Stimulated activated CD4-positive, alpha-beta T cell treated with anti-CD3 and anti-CD28 coated beads, TNF-alpha, amount 100 ng/mL, for 24 hours (primary cell): ENCODE data around the gene INTS4.
"Not testable (repeated sequence)": the region's sequence is repeated elsewhere in the genome, so short reads cannot be mapped to it uniquely, and the experiment has no call there.

Source experiments
- DNase-seq, 3 experiments: peaks; one replicate each; pipeline ENCODE4 v3.0.0-alpha.2; 2020; ENCODE audit warnings: low read depth in 3 of 3

The INTS4 gene

DNA sequence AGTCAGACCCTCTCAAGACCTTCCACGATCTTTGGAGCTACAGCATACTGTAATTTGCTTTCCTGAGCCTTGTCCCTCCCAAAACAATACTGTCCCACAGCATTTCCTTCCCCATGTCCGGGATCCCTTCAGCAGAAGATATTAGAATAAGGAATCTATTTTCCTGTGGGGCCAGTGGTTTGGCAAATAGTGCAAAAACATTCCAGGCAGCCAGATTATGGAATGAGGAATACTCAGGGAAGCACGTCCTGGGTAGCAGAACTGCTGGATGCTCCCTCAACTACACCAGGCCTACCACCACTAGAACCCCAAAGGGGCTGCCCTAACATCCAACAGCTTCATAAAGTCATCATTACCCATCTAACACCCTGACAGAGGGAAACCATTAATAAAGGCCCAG is 112.1 kb downstream of the INTS4 start:
- DNase-seq, result no peak

DNA sequence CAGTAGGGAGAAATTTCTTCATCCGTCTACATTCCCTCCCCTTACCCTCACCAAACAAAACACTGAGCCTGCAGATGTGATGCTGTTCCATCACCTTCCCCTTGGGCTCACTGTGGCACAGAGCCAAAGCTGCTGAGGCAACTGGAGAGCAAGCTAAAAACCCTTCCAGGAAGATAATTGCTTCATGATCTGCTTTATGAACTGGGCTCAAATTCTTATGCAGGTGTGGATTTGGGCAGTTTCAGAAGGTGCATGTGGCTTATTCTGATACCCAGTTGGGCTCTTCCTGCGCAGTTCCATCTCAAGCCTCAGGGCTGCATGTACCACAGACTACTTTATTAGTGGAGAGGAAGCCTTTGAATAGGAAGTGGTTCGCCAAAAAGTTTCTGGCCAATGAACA is 115.2 kb downstream of the INTS4 start:
- DNase-seq, result no peak

DNA sequence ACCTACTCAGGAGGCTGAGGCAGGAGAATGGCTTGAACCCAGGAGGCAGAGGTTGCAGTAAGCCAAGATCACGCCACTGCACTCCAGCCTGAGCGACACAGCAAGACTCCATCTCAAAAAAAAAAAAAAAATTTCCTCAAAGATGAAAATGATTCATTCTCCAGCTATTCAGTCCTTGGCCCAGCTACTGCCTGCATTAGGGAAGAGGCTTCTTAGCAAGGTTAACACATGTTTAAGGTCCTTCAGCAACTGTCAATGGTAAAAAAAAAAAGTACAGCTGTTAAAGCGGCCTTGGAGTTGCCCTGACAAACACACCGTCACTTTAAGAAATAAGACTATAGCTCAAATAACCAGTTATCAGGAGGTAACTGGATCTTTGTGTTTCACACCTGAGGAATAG is 116.2 kb downstream of the INTS4 start:
- not testable (repeated sequence) for DNase-seq

DNA sequence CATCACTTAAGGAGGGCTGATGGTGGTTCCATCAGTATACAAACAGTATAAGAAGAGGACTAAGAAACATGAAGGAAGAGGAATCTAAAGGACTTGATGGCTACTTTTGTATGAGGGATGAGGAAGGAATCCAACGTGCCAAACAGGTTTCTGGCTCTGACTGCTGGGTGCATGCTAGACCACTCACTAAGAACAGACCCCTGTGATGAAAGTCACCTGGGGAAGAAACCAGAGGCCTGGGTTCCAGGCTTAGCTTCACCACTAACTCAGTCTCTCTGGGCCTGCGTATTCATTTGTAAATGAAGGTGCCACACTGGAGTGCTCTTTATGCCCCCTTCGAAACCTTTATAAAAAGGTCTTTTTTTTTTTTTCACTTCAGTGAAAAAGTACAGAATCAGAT is 118.4 kb downstream of the INTS4 start:
- no peak for DNase-seq

DNA sequence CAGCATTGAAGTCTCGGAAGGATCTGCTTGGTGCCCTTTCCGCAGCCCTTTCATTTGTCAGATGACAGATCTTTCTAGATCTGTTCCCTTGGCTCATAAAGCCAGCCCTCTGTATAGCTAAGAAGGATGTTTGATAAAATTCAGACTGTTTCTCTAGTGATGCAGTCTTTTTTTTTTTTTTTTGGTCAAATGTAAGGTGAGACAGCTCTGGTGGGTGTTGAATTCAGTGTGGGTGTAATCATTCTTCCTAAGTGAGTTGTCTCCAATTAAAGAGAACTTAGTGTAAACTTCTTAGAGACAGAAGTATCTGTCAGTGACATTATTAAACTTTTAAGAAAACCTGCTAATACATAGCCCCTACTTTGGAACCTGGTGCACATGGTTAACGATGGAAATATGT is 120.3 kb downstream of the INTS4 start:
- no peak for DNase-seq

DNA sequence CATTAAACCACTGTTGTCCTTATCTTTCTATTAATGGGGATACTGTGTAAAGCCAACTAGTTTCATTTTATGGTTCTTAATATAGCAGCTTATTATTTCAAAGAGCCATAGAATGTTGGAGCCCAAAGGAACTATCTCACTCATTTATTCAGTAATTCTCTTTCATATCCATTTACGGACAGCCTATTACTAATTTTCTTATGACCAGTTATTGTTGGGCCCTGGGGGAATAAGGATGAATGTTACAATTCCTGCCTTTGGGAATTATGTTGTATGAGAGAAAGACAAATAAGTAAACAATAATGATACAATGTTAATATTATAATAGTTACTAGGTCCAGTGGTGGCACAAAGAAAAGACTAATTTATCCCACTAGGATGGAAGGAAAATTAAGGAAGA is 121.1 kb downstream of the INTS4 start:
- no peak for DNase-seq

DNA sequence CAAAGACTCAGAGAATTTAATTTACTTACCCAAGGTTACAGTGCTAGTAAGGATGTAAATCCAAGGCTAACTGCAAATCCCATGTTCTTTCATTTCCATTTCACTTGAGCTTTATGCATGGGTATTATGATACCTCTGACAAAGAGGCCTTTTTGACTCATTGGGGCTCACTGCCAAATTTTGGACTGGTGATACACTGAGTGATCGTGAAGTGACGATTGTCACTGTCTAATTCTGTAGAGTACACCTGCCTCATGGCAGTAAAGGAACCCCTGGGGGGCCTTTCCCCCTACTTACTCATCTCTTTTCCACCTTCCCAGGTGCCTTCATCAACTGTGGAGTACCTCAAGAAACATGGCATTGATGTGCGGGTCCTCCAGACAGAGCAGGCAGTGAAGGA is 122.6 kb downstream of the INTS4 start:
- no peak for DNase-seq

DNA sequence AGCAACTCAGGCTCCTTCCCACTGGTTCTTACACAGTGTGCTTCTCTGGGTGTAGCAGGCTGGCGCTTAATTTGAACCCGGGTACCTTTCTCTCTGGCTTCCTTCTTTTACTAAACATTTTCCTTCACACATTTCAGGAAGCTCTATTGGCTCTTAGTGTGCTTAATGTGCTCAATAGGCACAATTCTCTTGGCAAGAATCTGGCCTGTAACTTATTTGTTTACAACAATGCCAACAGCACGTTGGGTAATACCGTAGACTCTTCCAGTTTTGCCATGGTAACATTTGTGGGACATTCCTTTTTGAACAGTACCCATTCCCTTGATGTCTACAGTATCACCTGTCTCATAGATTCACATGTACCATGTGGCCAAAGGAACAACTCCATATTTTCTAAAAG is 125.7 kb downstream of the INTS4 start:
- DNase-seq, result no peak

DNA sequence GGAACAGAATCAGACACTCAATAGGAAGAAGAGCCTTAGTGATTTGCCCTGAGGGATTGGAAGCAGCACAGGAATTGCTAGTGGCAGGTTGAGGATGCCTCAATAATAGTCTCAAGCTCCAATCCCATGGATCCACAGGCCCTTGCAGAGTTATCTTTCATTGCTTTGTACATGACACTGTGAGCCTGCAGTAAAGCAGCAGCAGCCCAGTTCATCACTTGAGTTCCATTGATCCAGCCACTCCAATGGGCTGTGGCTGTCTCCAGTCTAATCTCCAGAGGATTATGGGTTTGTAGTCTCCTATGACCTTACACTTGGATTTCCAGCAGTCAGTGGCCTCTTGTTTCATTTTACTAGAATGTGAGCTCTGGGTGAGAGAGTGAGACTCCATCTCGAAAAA is 128.1 kb downstream of the INTS4 start:
- DNase-seq, result no peak

DNA sequence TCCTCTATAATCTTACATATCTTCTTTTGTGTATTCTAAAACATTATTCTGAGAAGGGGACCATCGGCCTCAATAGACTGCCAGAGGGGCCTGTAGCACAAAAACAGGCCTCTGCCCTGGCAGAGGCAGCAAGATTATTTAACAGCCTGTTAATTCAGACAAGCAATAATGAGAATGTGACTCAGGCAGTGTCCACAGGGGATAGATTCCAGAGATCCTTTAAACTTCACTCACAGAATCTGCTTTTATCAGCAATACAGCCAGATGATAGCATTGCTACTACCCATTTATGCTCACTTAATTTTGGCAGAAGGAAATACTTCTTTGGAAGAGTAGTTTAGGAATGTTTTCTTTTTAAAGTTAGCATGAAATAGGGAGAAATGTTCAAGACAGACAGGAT is 128.7 kb downstream of the INTS4 start:
- DNase-seq, result no peak

DNA sequence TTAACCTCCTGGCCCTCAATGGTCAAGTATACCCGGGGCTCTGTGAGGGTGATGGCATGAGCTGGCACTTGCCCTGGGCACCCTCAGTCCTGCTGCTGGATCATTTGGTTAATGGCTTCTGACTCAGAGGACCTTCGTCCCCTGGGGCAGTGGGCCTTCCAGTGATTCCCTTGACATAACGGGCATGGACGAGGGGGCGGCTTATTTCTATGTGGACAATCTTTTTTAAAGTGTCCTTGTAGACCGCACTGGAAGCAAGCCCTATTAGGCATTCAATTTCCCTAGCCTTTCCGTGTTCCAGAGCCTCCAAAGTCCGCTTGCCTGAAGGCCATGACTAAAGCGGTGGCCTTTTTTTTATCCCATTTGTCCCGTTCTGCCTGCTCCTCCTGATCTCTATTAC is 133.0 kb downstream of the INTS4 start:
- DNase-seq, result not testable (repeated sequence)

DNA sequence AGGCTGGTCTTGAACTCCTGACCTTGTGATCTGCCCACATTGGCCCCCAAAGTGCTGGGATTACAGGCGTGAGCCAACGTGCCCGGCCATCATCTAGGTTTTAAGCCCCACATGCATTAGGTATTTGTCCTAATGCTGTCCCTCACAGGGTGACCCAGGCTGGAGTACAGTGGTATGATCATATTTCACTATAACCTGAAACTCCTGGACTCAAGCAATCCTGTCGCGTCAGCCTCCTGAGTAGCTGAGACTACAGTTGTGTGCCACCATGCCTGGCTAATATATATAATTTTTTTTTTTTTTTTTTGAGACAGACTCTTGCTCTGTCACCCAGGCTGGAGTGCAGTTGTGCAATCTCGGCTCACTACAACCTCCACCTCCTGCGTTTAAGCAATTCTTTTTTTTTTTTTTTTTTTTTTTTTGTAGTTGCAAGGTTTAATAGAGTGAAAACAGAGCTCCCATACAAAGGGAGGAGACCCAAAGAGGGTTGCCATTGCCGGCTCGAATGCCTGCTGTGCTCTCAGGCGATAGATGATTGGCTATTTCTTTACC is 136.5 kb downstream of the INTS4 start:
- not testable (repeated sequence) for DNase-seq

DNA sequence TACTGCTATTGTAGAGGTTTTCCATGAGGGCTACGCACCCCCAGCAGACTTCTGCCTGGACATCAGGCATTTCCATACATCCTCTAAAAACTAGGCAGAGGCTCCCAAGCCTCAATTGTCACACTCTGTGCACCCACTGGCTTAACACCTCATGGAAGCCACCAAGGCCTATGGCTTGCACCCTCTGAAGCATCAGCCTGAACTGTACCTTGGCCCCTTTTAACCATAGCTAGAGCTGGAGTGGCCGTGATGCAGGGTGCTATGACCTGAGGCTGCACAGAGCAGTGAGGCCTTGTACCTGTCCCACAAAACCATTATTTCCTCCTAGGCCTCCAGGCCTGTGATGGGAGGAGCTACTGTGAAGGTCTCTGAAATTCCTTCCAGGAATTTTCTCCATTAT is 139.6 kb downstream of the INTS4 start:
- no peak for DNase-seq

DNA sequence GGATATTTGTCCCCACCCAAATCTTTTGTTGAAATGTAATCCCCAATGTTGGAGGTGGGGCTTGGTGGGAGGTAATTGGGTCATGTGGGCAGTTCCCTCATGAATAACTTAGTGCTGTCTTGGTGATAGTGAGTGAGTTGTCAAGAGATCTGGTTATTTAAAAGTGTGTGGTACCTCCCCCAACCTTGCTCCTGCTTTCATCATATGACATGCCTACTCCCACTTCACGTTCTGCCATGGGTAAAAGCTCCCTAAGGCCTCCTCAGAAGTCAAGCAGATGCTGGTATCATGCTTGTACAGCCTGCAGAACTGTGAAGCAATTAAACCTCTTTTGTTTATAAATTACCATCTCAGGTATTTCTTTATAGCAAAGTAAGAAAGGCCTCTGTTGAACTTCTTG is 143.0 kb downstream of the INTS4 start:
- DNase-seq, result no peak

DNA sequence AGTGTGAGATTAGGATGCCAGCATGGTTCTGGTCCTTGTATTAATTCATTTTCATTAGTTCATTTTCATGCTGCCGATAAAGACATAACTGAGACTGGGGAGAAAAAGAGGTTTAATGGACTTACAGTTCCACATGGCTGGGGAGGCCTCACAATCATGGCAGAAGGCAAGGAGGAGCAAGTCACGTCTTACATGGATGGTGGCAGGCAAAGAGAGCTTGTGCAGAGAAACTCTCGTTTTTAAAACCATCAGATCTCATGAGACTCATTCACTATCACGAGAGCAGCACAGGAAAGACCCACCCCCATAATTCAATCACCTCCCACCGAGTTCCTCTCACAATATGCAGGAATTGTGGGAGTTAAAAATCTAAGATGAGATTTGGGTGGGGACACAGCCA is 150.8 kb downstream of the INTS4 start:
- not testable (repeated sequence) for DNase-seq

DNA sequence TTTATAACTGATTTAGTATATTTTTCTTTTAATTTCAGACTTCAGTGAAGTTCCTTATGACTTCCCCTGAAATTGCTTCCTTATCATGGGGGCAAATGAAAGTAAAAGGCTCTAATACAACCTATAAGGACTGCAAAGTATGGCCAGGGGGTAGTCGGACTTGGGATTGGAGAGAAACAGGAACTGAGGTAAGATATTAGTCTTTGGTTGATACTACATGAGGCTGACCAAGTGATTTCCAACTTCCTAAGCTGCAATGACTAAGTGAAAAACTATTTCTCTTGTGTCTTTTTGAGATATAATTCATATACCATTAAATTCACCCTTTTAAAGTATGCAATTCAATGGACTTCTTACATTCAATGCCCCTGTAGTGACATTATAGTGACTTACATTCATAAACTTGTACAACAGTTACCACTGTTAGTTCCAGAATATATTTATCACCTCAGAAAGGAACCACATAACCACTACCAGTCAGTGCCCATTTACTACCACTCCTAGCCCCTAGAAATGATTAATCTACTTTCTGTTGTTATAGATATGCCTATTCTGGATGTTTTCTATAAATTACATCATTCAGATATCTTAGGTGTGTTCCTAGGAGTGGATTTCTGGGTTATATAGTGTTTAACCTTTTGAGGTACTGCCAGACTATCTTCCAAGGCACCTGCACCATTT is 151.9 kb downstream of the INTS4 start:
- DNase-seq, result no peak

DNA sequence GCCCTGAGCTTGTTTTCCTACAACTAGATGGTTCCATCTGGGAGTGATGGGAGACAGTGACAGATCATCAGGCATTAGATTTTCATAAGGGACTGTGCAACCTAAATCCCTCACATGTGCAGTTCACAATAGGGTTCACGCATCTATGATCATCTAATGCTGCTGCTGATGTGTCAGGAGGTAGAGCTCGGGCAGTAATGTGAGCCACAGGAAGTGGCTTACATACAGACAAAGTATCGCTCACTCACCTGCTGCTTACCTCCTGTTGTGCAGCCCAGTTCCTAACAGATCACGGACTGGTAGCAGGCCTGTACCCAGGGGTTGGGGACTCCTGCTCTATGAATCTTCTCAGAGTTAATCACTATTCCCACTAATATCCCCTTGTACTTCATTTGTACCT is 161.2 kb downstream of the INTS4 start:
- no peak for DNase-seq

DNA sequence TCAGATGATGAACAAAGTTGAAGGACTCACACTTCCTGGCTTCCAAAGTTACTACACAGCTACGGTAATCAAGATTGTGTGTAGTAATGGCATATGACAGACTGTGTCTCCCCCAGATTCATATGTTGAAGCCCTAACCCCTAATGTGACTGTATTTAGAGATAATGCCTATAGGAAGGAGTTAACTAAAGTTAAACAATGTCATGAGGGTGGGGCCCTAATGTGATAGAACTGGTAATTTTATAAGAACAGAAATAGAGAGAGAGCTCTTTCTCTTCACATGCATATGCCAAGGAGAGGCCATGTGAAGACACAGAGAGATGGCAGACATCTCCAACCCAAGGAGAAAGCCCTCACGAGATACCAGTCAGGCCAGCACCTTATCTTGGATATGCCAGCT is 165.5 kb downstream of the INTS4 start:
- no peak for DNase-seq
